Ishikawa (cell line): ENCODE measurements around the gene HAP1.

ENCODE experiments used
- CEBPB ChIP-seq: IDR thresholded peaks from 2 replicates; pipeline ENCODE4 v1.6.1; 2012
- CREB1 ChIP-seq: IDR thresholded peaks from 2 replicates; pipeline ENCODE4 v1.6.1; 2012; ENCODE audit warnings: low read depth
- EGR1 ChIP-seq: IDR thresholded peaks from 2 replicates; pipeline ENCODE4 v1.6.1; 2012
- EP300 ChIP-seq: IDR thresholded peaks from 2 replicates; pipeline ENCODE4 v1.6.1; 2012; ENCODE audit warnings: borderline replicate concordance
- NFIC ChIP-seq: IDR thresholded peaks from 2 replicates; pipeline ENCODE4 v1.6.1; 2012
- RAD21 ChIP-seq: IDR thresholded peaks from 2 replicates; pipeline ENCODE4 v1.6.1; 2012; ENCODE audit warnings: low read depth
- TAF1 ChIP-seq: IDR thresholded peaks from 2 replicates; pipeline ENCODE4 v1.6.1; 2012; ENCODE audit warnings: low read depth, mild to moderate bottlenecking
- TEAD4 ChIP-seq: IDR thresholded peaks from 2 replicates; pipeline ENCODE4 v1.6.1; 2012
- ZBTB7A ChIP-seq: IDR thresholded peaks from 2 replicates; pipeline ENCODE4 v1.6.1; 2012; ENCODE audit warnings: low read depth
- TF ChIP-seq, protein P1 (sequence below): IDR thresholded peaks from 2 replicates; pipeline ENCODE4 v1.6.1; 2012
- TF ChIP-seq, protein P2 (sequence below): IDR thresholded peaks from 2 replicates; pipeline ENCODE4 v1.6.1; 2012; ENCODE audit warnings: low read depth, mild to moderate bottlenecking
- TF ChIP-seq, protein P3 (sequence below): IDR thresholded peaks from 2 replicates; pipeline ENCODE4 v1.6.1; 2012

DNA sequence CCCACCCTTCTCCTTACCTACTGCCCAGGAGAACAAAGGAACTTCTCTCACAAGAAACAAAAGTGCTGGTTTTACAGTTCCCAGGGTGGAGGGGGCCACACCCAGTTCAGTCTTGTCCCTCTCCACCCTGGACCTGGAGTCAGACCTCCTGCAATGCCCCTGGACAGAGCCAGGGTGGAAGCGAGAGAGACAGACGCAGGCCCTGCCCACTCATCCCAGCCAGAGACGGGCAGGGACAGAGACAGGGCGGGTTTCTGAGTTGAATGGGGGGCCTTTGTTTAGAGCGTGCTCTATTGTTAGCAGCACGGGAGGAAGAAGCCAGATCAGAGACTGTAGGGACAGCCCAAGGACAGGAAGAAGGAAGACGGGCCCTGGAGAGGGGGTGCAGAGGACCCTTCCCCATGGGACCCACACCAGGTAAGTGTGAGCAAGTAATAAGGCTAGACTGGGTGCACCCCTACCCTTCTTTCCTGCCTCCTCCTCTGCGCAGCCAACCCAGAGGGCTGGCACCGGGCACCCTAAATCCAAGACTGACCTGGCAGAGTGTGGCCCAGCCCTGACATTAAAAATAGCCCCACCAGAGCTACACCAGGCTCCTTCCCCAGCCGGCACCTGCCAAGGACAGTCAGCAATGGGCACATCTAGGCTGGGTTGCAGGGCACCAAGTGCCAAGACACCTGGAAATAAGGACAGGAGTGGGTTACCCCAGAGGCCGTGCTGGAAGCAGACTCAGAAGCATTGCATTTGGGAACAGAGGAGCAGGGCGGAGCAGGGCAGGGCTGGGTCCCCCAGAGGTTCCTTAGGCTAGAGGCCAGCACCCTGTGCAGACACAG lies 41.2 kb upstream of the HAP1 start:
- no peak; the same call in 1 of the 2 replicates for TF ChIP-seq RAD21
- TF ChIP-seq EGR1: no peak
- TF ChIP-seq CEBPB: no peak
- TF ChIP-seq, protein P1, sequence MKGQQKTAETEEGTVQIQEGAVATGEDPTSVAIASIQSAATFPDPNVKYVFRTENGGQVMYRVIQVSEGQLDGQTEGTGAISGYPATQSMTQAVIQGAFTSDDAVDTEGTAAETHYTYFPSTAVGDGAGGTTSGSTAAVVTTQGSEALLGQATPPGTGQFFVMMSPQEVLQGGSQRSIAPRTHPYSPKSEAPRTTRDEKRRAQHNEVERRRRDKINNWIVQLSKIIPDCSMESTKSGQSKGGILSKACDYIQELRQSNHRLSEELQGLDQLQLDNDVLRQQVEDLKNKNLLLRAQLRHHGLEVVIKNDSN: no peak
- no peak for TF ChIP-seq CREB1
- TF ChIP-seq ZBTB7A: peak; percentile 77
- TF ChIP-seq, protein P2, sequence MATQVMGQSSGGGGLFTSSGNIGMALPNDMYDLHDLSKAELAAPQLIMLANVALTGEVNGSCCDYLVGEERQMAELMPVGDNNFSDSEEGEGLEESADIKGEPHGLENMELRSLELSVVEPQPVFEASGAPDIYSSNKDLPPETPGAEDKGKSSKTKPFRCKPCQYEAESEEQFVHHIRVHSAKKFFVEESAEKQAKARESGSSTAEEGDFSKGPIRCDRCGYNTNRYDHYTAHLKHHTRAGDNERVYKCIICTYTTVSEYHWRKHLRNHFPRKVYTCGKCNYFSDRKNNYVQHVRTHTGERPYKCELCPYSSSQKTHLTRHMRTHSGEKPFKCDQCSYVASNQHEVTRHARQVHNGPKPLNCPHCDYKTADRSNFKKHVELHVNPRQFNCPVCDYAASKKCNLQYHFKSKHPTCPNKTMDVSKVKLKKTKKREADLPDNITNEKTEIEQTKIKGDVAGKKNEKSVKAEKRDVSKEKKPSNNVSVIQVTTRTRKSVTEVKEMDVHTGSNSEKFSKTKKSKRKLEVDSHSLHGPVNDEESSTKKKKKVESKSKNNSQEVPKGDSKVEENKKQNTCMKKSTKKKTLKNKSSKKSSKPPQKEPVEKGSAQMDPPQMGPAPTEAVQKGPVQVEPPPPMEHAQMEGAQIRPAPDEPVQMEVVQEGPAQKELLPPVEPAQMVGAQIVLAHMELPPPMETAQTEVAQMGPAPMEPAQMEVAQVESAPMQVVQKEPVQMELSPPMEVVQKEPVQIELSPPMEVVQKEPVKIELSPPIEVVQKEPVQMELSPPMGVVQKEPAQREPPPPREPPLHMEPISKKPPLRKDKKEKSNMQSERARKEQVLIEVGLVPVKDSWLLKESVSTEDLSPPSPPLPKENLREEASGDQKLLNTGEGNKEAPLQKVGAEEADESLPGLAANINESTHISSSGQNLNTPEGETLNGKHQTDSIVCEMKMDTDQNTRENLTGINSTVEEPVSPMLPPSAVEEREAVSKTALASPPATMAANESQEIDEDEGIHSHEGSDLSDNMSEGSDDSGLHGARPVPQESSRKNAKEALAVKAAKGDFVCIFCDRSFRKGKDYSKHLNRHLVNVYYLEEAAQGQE: no peak
- no peak for TF ChIP-seq TAF1
- peak; percentile 38 for TF ChIP-seq NFIC
- TF ChIP-seq, protein P3, sequence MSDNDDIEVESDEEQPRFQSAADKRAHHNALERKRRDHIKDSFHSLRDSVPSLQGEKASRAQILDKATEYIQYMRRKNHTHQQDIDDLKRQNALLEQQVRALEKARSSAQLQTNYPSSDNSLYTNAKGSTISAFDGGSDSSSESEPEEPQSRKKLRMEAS: no peak
- TF ChIP-seq EP300: peak; percentile 73
- 0 out of 2 replicates have a peak, but pooled peaks have one; percentile 12 for TF ChIP-seq TEAD4
